Smooth muscle cell (in vitro differentiated cells): ENCODE results near the gene RAB18. TPM values are rescaled to one million over a fixed set of nuclear protein-coding genes. Genes with fewer than 3 reads are reported as not detected.

Experiments
- DNase-seq: peaks from one replicate; lab custom pipeline; 2025; ENCODE audit not compliant: unreplicated experiment; lab: John Stamatoyannopoulos, UW
- H2AFZ ChIP-seq: fragments of 200-600 bp; sonication (generic); 2 replicates; pipeline ENCODE4 v1.6.0; 2016; ENCODE audit warnings: antibody characterized with exemption, low read depth, mild to moderate bottlenecking
- H3F3A ChIP-seq: fragments of 200-600 bp; sonication (generic); 2 replicates; pipeline ENCODE4 v1.6.0; 2017; ENCODE audit warnings: antibody characterized with exemption, low read depth
- H3K27ac ChIP-seq: fragments of 200-600 bp; sonication (generic); 2 replicates; pipeline ENCODE4 v1.5.1; 2016; ENCODE audit warnings: low read depth, mild to moderate bottlenecking
- H3K27me3 ChIP-seq: fragments of 200-600 bp; sonication (generic); 2 replicates; pipeline ENCODE4 v1.6.1; 2016; ENCODE audit warnings: low read depth, mild to moderate bottlenecking
- H3K36me3 ChIP-seq: fragments of 200-600 bp; sonication (generic); 2 replicates; pipeline ENCODE4 v1.5.1; 2016; ENCODE audit warnings: low read depth
- H3K4me1 ChIP-seq: fragments of 200-600 bp; sonication (generic); 2 replicates; pipeline ENCODE4 v1.5.1; 2016; ENCODE audit warnings: low read depth
- H3K4me2 ChIP-seq: fragments of 200-600 bp; sonication (generic); 2 replicates; pipeline ENCODE4 v1.6.0; 2016; ENCODE audit warnings: mild to moderate bottlenecking
- H3K4me3 ChIP-seq: fragments of 200-600 bp; sonication (generic); 2 replicates; pipeline ENCODE4 v1.5.1; 2016; ENCODE audit warnings: mild to moderate bottlenecking
- H3K79me2 ChIP-seq: fragments of 200-600 bp; sonication (generic); 2 replicates; pipeline ENCODE4 v1.6.0; 2016; ENCODE audit warnings: low read depth, mild to moderate bottlenecking
- H3K9ac ChIP-seq: fragments of 200-600 bp; sonication (generic); 2 replicates; pipeline ENCODE4 v1.6.0; 2016; ENCODE audit warnings: low read depth
- H3K9me3 ChIP-seq: fragments of 200-600 bp; sonication (generic); replicated peaks from 2 replicates; pipeline ENCODE4 v1.5.1; 2016; ENCODE audit warnings: low read depth
- H4K20me1 ChIP-seq: fragments of 200-600 bp; sonication (generic); 2 replicates; pipeline ENCODE4 v1.6.0; 2016; ENCODE audit warnings: low read depth
- CTCF ChIP-seq: fragments of 200-600 bp; sonication (generic); IDR thresholded peaks from 2 replicates; pipeline ENCODE4 v1.5.1; 2017; ENCODE audit warnings: borderline replicate concordance, mild to moderate bottlenecking, antibody characterized with exemption; ENCODE audit not compliant: insufficient read depth, poor library complexity, severe bottlenecking
- WGBS: methylation state at CpG from one replicate; pipeline ENCODE4 v1.1.7; 2016; ENCODE audit warnings: low lambda C conversion rate; 5-methylcytosine and 5-hydroxymethylcytosine counted together
- polyA plus RNA-seq: library from polyadenylated mRNA; unstranded; fragments of >200 nt; fragmentation: Nextera tagmentation; extraction: Ambion mirVana; gene quantifications from 2 replicates; pipeline ENCODE4 v1.2.1, GENCODE V29; 2016
- total RNA-seq: library from RNA; depleted of rRNA; stranded (reverse); fragments of >200 nt; gene quantifications from 2 replicates; pipeline ENCODE4 v1.2.3, GENCODE V29; 2014

The RAB18 gene
- total and polyA plus RNA-seq, 2 experiments from 2014 or later, result 64.1 to 122 TPM

DNA sequence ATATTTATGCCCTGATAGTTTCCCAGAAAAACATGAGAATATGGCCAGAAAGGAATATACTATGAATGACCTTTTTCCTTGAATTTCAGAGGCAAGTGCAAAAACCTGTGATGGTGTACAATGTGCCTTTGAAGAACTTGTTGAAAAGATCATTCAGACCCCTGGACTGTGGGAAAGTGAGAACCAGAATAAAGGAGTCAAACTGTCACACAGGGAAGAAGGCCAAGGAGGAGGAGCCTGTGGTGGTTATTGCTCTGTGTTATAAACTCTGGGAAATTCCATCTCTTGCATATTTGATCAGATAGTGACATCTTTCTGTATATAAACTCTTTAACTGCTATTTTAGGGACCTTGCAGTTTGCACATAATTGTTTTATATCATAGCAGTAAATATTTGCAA is 33.7 kb downstream of the RAB18 start:
- TF ChIP-seq CTCF, result no peak
- H4K20me1 ChIP-seq, result peaks cover 27% of the 10 kb centered on the region
- H3K36me3 ChIP-seq, result peaks cover 14% of the 10 kb centered on the region

DNA sequence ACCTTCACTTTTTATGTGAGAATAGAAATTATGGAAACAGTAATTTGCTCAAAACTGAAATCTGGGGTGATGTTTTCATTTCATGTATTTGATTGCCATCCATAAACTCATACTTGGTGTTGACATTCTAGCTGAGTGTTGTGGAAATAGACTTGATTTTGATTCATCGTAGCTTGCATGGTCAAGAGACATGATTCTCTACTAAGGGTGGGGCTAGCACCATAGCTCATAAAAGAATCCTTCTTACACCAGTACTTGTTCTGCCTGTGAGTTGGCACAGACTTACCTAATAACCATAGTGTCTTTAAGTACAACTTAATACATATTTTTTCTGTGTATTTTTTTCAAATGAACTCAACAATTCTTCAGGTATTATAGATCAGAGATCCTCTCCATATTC is 36.6 kb downstream of the RAB18 start:
- Histone ChIP-seq H4K20me1 (peaks cover 25% of the 10 kb centered on the region), H3K9me3 (no peaks in the 10 kb centered on the region), H3K9ac (no peak overlapping the region), H3F3A (no peaks in the 10 kb centered on the region), H3K79me2 (no peaks in the 10 kb centered on the region), H3K27me3 (no peaks in the 10 kb centered on the region), H3K4me1 (no peaks in the 10 kb centered on the region), H3K27ac (no peak overlapping the region), H3K36me3 (peaks cover 5% of the 10 kb centered on the region), H3K4me2 (no peak overlapping the region), H2AFZ (no peak overlapping the region), H3K4me3 (no peak overlapping the region)
- WGBS, result 93% methylated on average over 1 of the region's 1 CpG
- no peak for DNase-seq
- no peak for TF ChIP-seq CTCF

More for the DNA sequence above, 33.7 kb downstream of the RAB18 start:
- Histone ChIP-seq H3K4me1 (no peaks in the 10 kb centered on the region), H3K4me3 (no peak overlapping the region), H3K79me2 (peaks cover 2% of the 10 kb centered on the region), H3K9me3 (no peaks in the 10 kb centered on the region), H3K9ac (no peak overlapping the region), H3K4me2 (no peak overlapping the region), H3F3A (no peaks in the 10 kb centered on the region), H3K27ac (no peak overlapping the region), H2AFZ (no peak overlapping the region), H3K27me3 (no peaks in the 10 kb centered on the region)
- no peak for DNase-seq

DNA sequence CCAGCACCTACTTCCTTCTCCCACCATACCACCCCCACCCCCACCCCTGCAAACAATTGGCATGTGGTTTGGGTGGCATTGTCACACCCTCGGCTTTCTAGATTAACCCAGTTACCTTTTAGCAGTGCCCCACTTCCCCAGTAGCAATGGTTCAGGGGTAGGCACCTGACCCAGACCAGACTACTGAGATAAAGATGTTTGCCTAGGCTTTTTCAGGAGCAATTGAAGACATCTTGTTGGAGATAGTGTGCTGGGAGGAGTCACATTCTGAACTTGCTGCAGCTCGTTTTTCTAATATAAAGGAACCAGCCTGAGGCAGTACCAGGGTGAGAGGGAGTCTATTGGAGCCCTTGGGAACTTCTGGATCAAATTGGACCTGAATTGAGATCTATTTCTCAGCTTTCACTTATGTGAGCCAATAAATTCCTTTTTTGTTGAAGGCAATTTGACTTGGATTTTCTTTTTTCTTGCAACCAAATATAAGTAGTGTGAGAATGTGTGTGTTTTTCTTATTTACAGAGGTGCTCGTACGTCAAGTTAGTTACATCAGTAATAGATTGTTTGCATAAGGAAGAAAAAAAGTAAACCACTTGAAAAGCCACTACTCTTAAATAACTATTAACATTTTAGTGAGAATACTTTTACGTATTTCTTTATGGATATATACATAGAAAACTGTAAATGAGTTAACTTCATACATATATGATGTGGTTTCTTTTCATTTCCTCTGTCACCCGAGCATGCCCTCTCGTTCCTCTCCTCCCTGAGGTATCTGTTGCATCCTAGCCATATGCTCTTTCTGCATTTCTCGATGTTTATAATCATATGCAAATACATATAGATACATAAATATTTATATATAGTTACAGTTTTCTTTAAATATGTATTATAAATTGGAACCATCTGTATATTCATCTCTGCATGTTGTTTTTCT is 38.0 kb downstream of the RAB18 start:
- Histone ChIP-seq H3F3A (no peaks in the 10 kb centered on the region), H2AFZ (no peak overlapping the region), H3K4me3 (no peak overlapping the region), H3K9ac (no peak overlapping the region), H3K79me2 (no peaks in the 10 kb centered on the region), H4K20me1 (peaks cover 25% of the 10 kb centered on the region), H3K27me3 (no peaks in the 10 kb centered on the region), H3K9me3 (no peaks in the 10 kb centered on the region), H3K4me1 (no peaks in the 10 kb centered on the region), H3K36me3 (peaks cover 5% of the 10 kb centered on the region), H3K4me2 (no peak overlapping the region), H3K27ac (no peak overlapping the region)
- TF ChIP-seq CTCF, result no peak
- DNase-seq, result no peak
- WGBS, result 87% methylated on average over 8 of the region's 8 CpGs

- no peak overlapping the region for H3K4me3 ChIP-seq
- H4K20me1 ChIP-seq, result peaks cover 25% of the 10 kb centered on the region
- no peaks in the 10 kb centered on the region for H3K27me3 ChIP-seq
- H3K9me3 ChIP-seq, result no peaks in the 10 kb centered on the region
- H3F3A ChIP-seq, result no peaks in the 10 kb centered on the region
- H3K4me2 ChIP-seq, result no peak overlapping the region
- no peak overlapping the region for H2AFZ ChIP-seq
- 17% methylated on average over 2 of the region's 2 CpGs for WGBS
- no peak for DNase-seq
- no peak overlapping the region for H3K27ac ChIP-seq
- H3K79me2 ChIP-seq, result no peaks in the 10 kb centered on the region
- H3K9ac ChIP-seq, result no peak overlapping the region
- no peak for TF ChIP-seq CTCF
- H3K4me1 ChIP-seq, result no peaks in the 10 kb centered on the region
- peaks cover 5% of the 10 kb centered on the region for H3K36me3 ChIP-seq
These were observed 38.7 kb downstream of the RAB18 start for GRCh38 chr10:27542812-27543211.
